HG03097 (cell line): ENCODE results near the gene JADE2.
"Not testable (repeated sequence)": the region's sequence is repeated elsewhere in the genome, so short reads cannot be mapped to it uniquely, and the experiment has no call there.

Experiments used
- ATAC-seq: cut with Tn5 transposase; IDR thresholded peaks from one replicate; pipeline ENCODE4 v1.9.1; 2021; ENCODE audit not compliant: unreplicated experiment, low FRiP score

JADE2 gene

DNA sequence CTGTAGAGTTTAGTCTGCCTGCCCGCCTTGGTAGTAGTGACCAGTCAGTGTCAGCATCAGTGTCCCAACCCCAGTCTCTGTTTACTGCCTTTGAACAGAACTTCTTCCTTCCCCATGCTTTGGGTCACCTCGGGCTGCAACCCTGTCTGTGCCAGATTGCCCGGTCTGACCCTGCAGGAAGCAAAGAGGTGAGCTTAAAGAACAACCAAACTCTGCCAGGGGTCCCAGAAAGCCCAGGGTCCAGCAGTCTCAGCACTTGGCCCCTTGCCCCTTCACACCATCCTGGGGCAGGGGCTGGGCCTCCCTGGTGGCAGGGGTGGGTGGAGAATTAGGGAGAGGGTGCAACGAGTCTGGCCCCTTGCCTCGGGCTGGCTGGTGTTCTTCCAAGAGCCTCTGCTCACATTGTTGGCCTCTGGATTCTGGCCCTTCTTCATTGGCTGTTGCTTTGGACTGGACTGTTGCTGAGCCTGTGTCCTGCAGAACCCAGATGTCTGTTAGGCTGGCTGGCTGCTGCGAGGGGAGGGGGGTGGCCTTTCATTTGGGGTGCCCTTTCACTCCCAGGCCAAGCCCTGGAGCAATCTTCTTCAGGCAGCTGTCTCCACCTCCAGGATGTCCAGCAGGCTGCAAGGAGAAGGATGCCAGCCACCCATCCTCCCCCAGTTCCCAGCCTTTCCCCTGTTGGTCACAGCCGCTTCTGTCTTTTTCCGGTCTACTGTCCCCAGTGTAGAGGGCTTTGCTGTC is 55.9 kb downstream of the JADE2 start:
- ATAC-seq = no peak

- no peak for ATAC-seq
These were observed 56.8 kb downstream of the JADE2 start for GRCh38 chr5:134582281-134582680.

DNA sequence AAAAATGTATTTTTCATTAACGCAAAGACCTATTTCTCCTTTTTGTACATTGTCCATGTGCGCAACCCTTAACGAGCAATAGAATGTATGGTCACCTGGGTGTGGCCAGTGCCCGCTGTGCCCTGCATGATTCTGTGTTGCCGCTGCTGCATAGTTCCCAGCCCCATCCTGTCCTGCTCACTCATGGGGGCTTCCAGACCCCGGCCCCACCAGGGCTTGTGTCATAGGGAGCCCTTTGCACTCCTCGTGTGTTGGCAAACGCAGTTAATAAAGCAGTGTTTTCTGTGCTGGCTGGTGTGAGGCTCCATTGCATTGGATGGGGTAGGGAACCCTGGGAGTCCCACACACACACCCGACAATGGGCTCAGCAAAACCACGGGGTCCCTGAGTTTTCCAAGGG is 57.5 kb downstream of the JADE2 start:
- ATAC-seq = no peak

DNA sequence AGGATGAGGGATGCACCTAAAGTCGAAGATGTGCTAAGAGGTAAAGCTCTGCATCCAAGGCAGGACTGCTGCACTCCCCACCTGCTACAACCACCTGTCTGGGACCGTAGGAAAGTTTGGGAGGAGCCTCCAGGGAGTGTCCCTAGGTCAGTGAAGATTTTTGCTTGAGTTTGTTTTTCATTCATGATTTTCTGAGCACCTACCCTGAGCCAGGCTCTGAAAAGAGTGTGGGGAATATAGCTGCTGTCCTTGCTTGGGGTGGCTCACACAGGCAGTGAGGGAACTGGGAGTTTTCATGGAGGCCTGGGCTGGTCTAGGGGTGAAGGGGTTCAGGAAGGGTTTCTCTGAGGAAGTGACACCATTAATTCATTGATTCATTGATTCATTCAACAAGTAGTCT is 58.3 kb downstream of the JADE2 start:
- ATAC-seq = no peak

DNA sequence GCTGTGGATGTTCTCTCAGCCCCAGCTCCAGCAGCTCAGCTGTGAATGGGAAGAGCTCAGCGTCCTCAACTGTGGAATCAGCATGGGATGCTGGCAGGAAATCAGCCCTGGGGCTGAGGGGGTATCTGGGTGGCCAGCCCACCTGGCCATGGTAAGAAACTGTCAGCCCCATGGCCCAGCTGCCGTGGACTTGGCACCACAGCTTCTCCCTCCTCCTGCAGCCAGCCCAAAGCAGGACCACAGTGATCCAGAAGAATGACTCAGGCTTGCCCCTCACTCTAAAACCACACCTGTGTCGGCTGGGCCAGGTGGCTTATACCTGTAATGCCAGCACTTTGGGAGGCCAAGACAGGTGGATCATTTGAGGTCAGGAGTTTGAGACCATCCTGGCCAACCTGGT is 59.2 kb downstream of the JADE2 start:
- no peak for ATAC-seq

DNA sequence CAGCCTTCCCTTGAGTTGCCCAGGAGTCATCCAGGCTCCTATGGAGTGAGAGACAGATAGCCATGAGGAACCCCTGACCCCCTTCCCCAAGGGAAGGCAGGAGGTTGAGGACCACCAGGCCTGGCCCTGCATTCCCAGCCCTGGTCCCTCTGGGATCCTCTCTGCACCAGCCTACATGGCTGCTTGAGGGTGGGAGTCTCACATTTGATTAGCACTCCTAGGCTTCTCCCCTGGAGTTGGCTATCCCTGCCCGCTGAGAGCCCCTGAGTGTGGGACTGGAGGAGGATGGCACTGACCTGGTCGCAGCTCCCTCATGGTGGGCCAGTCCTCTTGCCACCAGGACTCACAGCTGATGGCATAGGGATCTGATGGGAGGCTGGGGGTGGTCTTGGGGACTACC is 60.5 kb downstream of the JADE2 start:
- no peak for ATAC-seq

- peak; percentile 61 for ATAC-seq
These were observed 61.5 kb downstream of the JADE2 start for GRCh38 chr5:134586866-134587524.

DNA sequence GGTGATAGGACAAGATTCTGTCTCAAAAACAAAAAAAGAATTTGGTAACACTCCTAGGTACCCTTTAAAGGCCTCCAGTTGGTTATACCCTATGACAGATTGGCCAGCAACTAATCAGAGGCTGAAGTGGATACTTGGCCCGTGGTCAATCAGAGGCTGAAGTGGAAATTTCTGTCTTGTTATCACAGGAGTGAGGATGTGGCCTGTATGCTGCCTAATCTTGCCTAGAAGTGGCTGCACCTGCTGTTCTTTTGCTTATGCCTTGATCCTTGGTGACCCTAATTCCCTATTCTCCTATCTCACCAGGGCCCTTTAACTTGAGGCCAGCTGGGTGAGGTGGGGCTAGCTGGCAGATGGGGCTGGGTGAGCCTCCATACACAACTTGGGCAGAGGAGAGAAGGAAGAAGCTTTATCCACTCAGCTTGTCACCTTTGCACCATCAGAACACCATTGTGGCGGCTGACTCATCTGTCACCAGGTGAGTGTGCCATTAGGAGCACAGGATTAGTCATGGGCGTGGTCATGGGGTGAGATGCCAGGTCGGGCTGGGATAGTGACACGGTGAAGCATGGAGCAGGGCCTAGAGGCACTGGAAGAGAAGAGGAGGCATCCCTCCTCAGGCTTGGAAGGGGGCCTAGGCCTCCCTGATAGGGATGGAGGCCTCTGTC is 65.7 kb downstream of the JADE2 start:
- no peak for ATAC-seq

DNA sequence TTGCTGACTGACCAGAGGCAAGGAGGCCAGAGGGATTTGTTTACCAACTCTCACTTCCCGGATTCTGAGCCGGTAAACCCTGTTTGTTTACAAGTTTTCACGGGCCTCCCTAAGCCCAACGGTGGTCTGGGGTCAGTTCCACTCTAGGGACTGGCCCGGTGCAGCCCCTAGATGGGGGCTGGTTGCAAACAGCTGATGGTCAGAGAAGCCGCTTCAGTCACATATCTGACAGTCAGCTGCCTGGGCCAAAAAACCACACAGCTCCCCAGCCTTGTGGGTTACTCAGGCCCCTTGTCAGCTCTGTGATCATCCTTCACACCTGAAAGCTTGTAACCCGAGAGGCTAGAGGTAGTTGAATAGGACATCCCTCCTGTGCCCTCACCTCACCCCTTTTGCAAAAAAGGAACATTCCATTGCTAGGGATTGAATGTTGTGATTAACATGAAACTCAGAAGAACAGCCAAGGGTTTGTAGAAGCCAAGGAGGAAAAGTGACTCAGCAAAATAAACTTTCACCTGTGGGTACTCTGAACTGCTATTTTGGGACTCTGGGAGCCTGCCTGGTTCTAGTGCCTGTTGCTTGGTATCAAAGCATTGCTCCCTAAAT is 66.8 kb downstream of the JADE2 start:
- ATAC-seq = no peak

DNA sequence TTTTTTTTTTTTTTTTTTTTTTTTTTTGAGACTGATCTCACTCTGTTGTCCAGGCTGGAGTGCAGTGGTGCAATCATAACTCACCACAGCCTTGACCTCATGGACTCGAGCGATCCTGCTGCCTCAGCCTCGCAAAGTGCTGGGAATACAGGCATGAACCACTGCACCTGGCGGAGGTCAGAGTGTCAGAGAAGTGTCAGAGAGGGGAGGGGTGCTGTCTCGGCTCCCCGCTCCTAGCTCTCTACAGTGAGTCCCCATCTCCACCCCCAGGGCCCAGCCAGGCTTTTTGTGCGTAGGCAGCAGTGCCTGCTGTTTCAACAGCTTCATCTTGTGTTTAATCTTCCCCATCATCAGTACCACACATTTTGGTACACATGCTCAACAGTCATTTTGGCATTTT is 68.9 kb downstream of the JADE2 start:
- no peak for ATAC-seq

- ATAC-seq = peak; percentile 60
These were observed 69.5 kb downstream of the JADE2 start for GRCh38 chr5:134594797-134595457.

GRCh38 chr5:134595458-134595838 is 70.0 kb downstream of the JADE2 start:
- ATAC-seq = peak; percentile 16

- not testable (repeated sequence) for ATAC-seq
These were observed 74.3 kb downstream of the JADE2 start for GRCh38 chr5:134599820-134600219.

- ATAC-seq = no peak
These were observed 75.1 kb downstream of the JADE2 start for GRCh38 chr5:134600600-134600999.

GRCh38 chr5:134603059-134603458 is 77.6 kb downstream of the JADE2 start:
- no peak for ATAC-seq

DNA sequence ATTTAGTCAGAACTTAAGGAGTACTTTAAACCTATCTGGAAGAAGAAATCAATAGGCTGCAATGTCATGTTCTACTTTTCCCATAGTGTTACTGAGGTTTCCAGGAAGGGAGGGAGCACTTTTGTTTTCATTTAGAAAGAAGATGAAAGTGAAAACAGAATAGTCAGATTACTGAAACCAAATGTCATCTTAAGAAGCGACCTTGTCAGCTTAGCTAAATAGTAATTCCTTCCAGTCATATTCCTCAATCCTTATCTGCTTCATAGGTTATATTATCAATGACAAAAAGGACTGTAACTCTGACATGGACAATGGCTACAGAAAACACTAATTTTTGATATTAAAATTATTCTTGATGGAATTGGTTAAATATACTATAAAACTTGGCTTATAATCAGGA is 79.4 kb downstream of the JADE2 start:
- no peak for ATAC-seq

- no peak for ATAC-seq
These were observed 81.3 kb downstream of the JADE2 start for GRCh38 chr5:134606726-134607125.

GRCh38 chr5:134608555-134608954 is 83.1 kb downstream of the JADE2 start:
- no peak for ATAC-seq

- no peak for ATAC-seq
These were observed 83.9 kb downstream of the JADE2 start for GRCh38 chr5:134609232-134609851.

GRCh38 chr5:134610725-134611124 is 85.3 kb downstream of the JADE2 start:
- no peak for ATAC-seq
